HEK293 (cell line): ENCODE data around the gene DSP.

ENCODE experiments used
- KLF16 ChIP-seq: fragments of 450-650 bp; formaldehyde crosslinking; IDR thresholded peaks from 2 replicates; pipeline ENCODE4 v1.5.1; 2017; ENCODE audit warnings: missing biosample characterization, missing genetic modification characterization
- ZBTB17 ChIP-seq: fragments of 450-650 bp; formaldehyde crosslinking; IDR thresholded peaks from 2 replicates; pipeline ENCODE4 v1.5.1; 2016; ENCODE audit warnings: missing biosample characterization, missing genetic modification characterization
- ZFP3 ChIP-seq: fragments of 450-650 bp; formaldehyde crosslinking; IDR thresholded peaks from 2 replicates; pipeline ENCODE4 v1.5.1; 2016; ENCODE audit warnings: low read depth, missing biosample characterization, missing genetic modification characterization
- ZNF555 ChIP-seq: fragments of 450-650 bp; formaldehyde crosslinking; conservative IDR thresholded peaks from 2 replicates; pipeline ENCODE4 v1.5.1; 2017; ENCODE audit warnings: missing biosample characterization, mild to moderate bottlenecking, missing genetic modification characterization, inconsistent platforms

GRCh38 chr6:7543789-7544424 lies 2.4 kb downstream of the DSP start:
- no peak for TF ChIP-seq ZBTB17 (tag by site-specific recombination)
- TF ChIP-seq ZFP3 (tag by site-specific recombination), result no peak
- no peak for TF ChIP-seq KLF16
- TF ChIP-seq ZNF555, result no peak
